Panc1 (cell line): ENCODE data around the gene PDE1A.

ENCODE experiments used
- POLR2AphosphoS5 ChIP-seq: IDR thresholded peaks from 2 replicates; pipeline ENCODE4 v1.6.1; 2012; ENCODE audit warnings: mild to moderate bottlenecking, low read depth, low read length, moderate library complexity
- TF ChIP-seq, protein P1 (sequence below): fragments of 450-650 bp; IDR thresholded peaks from 2 replicates; pipeline ENCODE4 v1.5.1; 2017; ENCODE audit warnings: mild to moderate bottlenecking

GRCh38 chr2:182367401-182367800 is 59.4 kb downstream of the PDE1A start:
- TF ChIP-seq, protein P1, sequence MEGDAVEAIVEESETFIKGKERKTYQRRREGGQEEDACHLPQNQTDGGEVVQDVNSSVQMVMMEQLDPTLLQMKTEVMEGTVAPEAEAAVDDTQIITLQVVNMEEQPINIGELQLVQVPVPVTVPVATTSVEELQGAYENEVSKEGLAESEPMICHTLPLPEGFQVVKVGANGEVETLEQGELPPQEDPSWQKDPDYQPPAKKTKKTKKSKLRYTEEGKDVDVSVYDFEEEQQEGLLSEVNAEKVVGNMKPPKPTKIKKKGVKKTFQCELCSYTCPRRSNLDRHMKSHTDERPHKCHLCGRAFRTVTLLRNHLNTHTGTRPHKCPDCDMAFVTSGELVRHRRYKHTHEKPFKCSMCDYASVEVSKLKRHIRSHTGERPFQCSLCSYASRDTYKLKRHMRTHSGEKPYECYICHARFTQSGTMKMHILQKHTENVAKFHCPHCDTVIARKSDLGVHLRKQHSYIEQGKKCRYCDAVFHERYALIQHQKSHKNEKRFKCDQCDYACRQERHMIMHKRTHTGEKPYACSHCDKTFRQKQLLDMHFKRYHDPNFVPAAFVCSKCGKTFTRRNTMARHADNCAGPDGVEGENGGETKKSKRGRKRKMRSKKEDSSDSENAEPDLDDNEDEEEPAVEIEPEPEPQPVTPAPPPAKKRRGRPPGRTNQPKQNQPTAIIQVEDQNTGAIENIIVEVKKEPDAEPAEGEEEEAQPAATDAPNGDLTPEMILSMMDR, result no peak
- TF ChIP-seq POLR2AphosphoS5, result no peak
